Endodermal cell (in vitro differentiated cells): Measurements from ENCODE around the gene CDX2. TPM values are rescaled to one million over a fixed set of nuclear protein-coding genes. Genes with fewer than 3 reads are reported as not detected.

Experiments
- DNase-seq: peaks from one replicate; pipeline ENCODE4 v3.0.0-alpha.2; 2017
- H3K27ac ChIP-seq: 2 replicates; pipeline ENCODE4 v1.5.1; 2013; ENCODE audit warnings: mild to moderate bottlenecking, low read depth, low read length, moderate library complexity
- H3K27me3 ChIP-seq: 2 replicates; pipeline ENCODE4 v1.6.1; 2013; ENCODE audit warnings: mild to moderate bottlenecking, low read length, moderate library complexity; ENCODE audit not compliant: insufficient read depth, control insufficient read depth, poor library complexity, severe bottlenecking
- H3K36me3 ChIP-seq: 2 replicates; pipeline ENCODE4 v1.7.0; 2013; ENCODE audit warnings: mild to moderate bottlenecking, low read length, moderate library complexity; ENCODE audit not compliant: control insufficient read depth, insufficient read depth
- H3K4me1 ChIP-seq: one replicate; pipeline ENCODE4 v1.7.0; 2013; ENCODE audit warnings: low read length; ENCODE audit not compliant: control insufficient read depth, insufficient read depth
- H3K4me3 ChIP-seq: 2 replicates; pipeline ENCODE4 v1.5.1; 2013; ENCODE audit warnings: mild to moderate bottlenecking, low read length, moderate library complexity
- H3K9ac ChIP-seq: 2 replicates; pipeline ENCODE4 v1.6.1; 2013; ENCODE audit warnings: mild to moderate bottlenecking, low read length, moderate library complexity; ENCODE audit not compliant: poor library complexity, severe bottlenecking; ENCODE audit errors: extremely low read depth
- H3K9me3 ChIP-seq: 2 replicates; pipeline ENCODE4 v1.6.1; 2013; ENCODE audit warnings: mild to moderate bottlenecking, low read length, moderate library complexity; ENCODE audit not compliant: control insufficient read depth
- H3K27ac Mint-ChIP-seq: 2 replicates; pipeline ENCODE4 v1.8.0; 2020; ENCODE audit warnings: mixed read lengths
- H3K27me3 Mint-ChIP-seq: 2 replicates; pipeline ENCODE4 v1.8.0; 2021; ENCODE audit warnings: mild to moderate bottlenecking, mixed read lengths; ENCODE audit not compliant: insufficient read depth
- H3K36me3 Mint-ChIP-seq: 2 replicates; pipeline ENCODE4 v1.8.0; 2020; ENCODE audit warnings: low read depth, mixed read lengths
- H3K4me1 Mint-ChIP-seq: 2 replicates; pipeline ENCODE4 v1.8.0; 2020; ENCODE audit warnings: mixed read lengths
- H3K4me3 Mint-ChIP-seq: 2 replicates; pipeline ENCODE4 v1.8.0; 2020; ENCODE audit warnings: mild to moderate bottlenecking, moderate library complexity, mixed read lengths
- H3K9me3 Mint-ChIP-seq: 2 replicates; pipeline ENCODE4 v1.8.0; 2020; ENCODE audit warnings: mild to moderate bottlenecking, mixed read lengths
- CTCF ChIP-seq: fragments of 200-600 bp; sonication (generic); conservative IDR thresholded peaks from 2 replicates; pipeline ENCODE4 v1.5.0; 2021; ENCODE audit warnings: antibody characterized with exemption, mild to moderate bottlenecking
- WGBS, 2 experiments: methylation state at CpG; one replicate each; pipeline versions ENCODE4 v1.1.5 to v1.1.7; 2013; ENCODE audit warnings: missing lambda C conversion rate in 2 of 2, mixed read lengths in 1 of 2; ENCODE audit not compliant: insufficient coverage in 1 of 2, insufficient read length in 1 of 2; 5-methylcytosine and 5-hydroxymethylcytosine counted together
- total RNA-seq, 2 donors: library from RNA; stranded (reverse); fragmentation: NEBNext Ultra II Directional in 1 of 2; extraction: Animal tissue kit (Norgen Biotek cat#: 25700) in 1 of 2; gene quantifications; 2 replicates in 1 of 2; 3 replicates in 1 of 2; pipeline ENCODE4 v1.2.1, GENCODE V29; 2021

The CDX2 gene
- total RNA-seq, 2 donors from 2014 or later = not detected

- Mint-ChIP-seq H3K9me3 (no peaks in the 10 kb centered on the region), H3K4me3 (no peak overlapping the region), H3K27me3 (peaks cover 100% of the 10 kb centered on the region), H3K36me3 (no peaks in the 10 kb centered on the region), H3K4me1 (peaks cover 18% of the 10 kb centered on the region), H3K27ac (no peak overlapping the region)
- H3K4me1 ChIP-seq = peaks cover 3% of the 10 kb centered on the region
- TF ChIP-seq CTCF = no peak
- DNase-seq = peak; percentile 92
- H3K27me3 ChIP-seq = peaks cover 100% of the 10 kb centered on the region
- no peaks in the 10 kb centered on the region for H3K36me3 ChIP-seq
- no peak overlapping the region for H3K4me3 ChIP-seq
- WGBS, 2 experiments = 4 to 7% methylated on average over 12 of the region's 13 CpGs
- H3K9me3 ChIP-seq = no peaks in the 10 kb centered on the region
- H3K9ac ChIP-seq = no peak overlapping the region
- H3K27ac ChIP-seq = no peak overlapping the region
Measured at GRCh38 chr13:27971236-27971645, 2.1 kb upstream of the CDX2 start.

- Mint-ChIP-seq H3K36me3 (no peaks in the 10 kb centered on the region), H3K4me3 (no peak overlapping the region), H3K27ac (no peak overlapping the region), H3K27me3 (peaks cover 100% of the 10 kb centered on the region), H3K4me1 (peaks cover 23% of the 10 kb centered on the region), H3K9me3 (no peaks in the 10 kb centered on the region)
- DNase-seq = peak; percentile 63
- no peaks in the 10 kb centered on the region for H3K36me3 ChIP-seq
- TF ChIP-seq CTCF = no peak
- no peak overlapping the region for H3K4me3 ChIP-seq
- peaks cover 100% of the 10 kb centered on the region for H3K27me3 ChIP-seq
- peaks cover 7% of the 10 kb centered on the region for H3K4me1 ChIP-seq
- no peak overlapping the region for H3K27ac ChIP-seq
- no peaks in the 10 kb centered on the region for H3K9me3 ChIP-seq
- H3K9ac ChIP-seq = no peak overlapping the region
- 3% methylated on average over 28 to 52 of the region's 53 CpGs for WGBS, 2 experiments
Measured at GRCh38 chr13:27970382-27971235, 1.5 kb upstream of the CDX2 start.

- Histone ChIP-seq H3K27ac (no peak overlapping the region), H3K4me1 (peaks cover 13% of the 10 kb centered on the region), H3K9me3 (no peaks in the 10 kb centered on the region), H3K27me3 (peaks cover 100% of the 10 kb centered on the region), H3K9ac (no peak overlapping the region), H3K36me3 (no peaks in the 10 kb centered on the region), H3K4me3 (no peak overlapping the region)
- Mint-ChIP-seq H3K27ac (no peak overlapping the region), H3K4me3 (no peak overlapping the region), H3K9me3 (no peaks in the 10 kb centered on the region), H3K27me3 (peaks cover 100% of the 10 kb centered on the region), H3K4me1 (peaks cover 28% of the 10 kb centered on the region), H3K36me3 (no peaks in the 10 kb centered on the region)
- DNase-seq = no peak
- TF ChIP-seq CTCF = no peak
- WGBS, 2 experiments = 0 to 9% methylated on average over 4 to 7 of the region's 7 CpGs
Measured at GRCh38 chr13:27969866-27970229, 733 bp upstream of the CDX2 start.
